ENCODE results near the gene PTS. TPM values are rescaled to one million over a fixed set of nuclear protein-coding genes. Genes with fewer than 3 reads are reported as not detected.

The PTS gene
- total RNA-seq, 2 experiments from 2014 or later = 82.9 to 86.2 TPM

GRCh38 chr11:112222303-112222702 is 3.9 kb upstream of the PTS start:
- H3K36me3 ChIP-seq (ENCODE audit: insufficient read depth, low read length) = no peaks in the 10 kb centered on the region
- peaks cover 13% of the 10 kb centered on the region for H3K36me3 Mint-ChIP-seq (ENCODE audit: low read depth)
- no peaks in the 10 kb centered on the region for H3K27me3 ChIP-seq (ENCODE audit: control insufficient read depth in 1 of 2, insufficient read depth in 2 of 2, low read length in 2 of 2)
- H3K9me3 ChIP-seq (ENCODE audit: control insufficient read depth in 1 of 2, insufficient read depth in 1 of 2, low read length in 2 of 2) = no peaks in the 10 kb centered on the region
- no peak overlapping the region for H3K4me3 Mint-ChIP-seq
- no peak for TF ChIP-seq CTCF (IDR thresholded peaks at IDR 0.05)
- intact Hi-C loops (cut with DNase I, micrococcal nuclease) = loop anchor here in 1 of 2 experiments (5.0 to 10.0 kb wide), 4 partner anchors 110 to 458 kb away; partner anchors contain the start of genes PPP2R1B, SDHD and TIMM8B
- H3K27ac ChIP-seq (ENCODE audit: low read depth in 1 of 2, low read length in 2 of 2) = no peak overlapping the region
- CTCF ChIA-PET = interaction anchor here (3.3 to 6.2 kb wide), 2 partner anchors 58 to 334 kb away, joined by 15 to 49 read pairs; no protein-coding TSS in a partner anchor
- no peaks in the 10 kb centered on the region for H3K9me3 Mint-ChIP-seq
- peaks cover 18% of the 10 kb centered on the region for H3K4me1 ChIP-seq (ENCODE audit: insufficient read depth, low read length)
- peaks cover 14% of the 10 kb centered on the region for H3K4me1 Mint-ChIP-seq (ENCODE audit: low read depth)
- ATAC-seq (ENCODE audit: poor library complexity) (no peak), DNase-seq (no peak)
- no peak overlapping the region for H3K27ac Mint-ChIP-seq
- no peaks in the 10 kb centered on the region for H3K27me3 Mint-ChIP-seq
- POLR2A ChIA-PET = interaction anchor here (0.5 kb wide), 1 partner anchor 19 kb away, joined by 3 read pairs; no protein-coding TSS in a partner anchor
- no peak overlapping the region for H3K4me3 ChIP-seq (ENCODE audit: low read length)

- ATAC-seq (ENCODE audit: poor library complexity) (no peak), DNase-seq (no peak)
- Mint-ChIP-seq H3K36me3 (ENCODE audit: low read depth) (peaks cover 19% of the 10 kb centered on the region), H3K9me3 (no peaks in the 10 kb centered on the region), H3K4me3 (no peak overlapping the region), H3K4me1 (ENCODE audit: low read depth) (peaks cover 22% of the 10 kb centered on the region), H3K27ac (no peak overlapping the region), H3K27me3 (no peaks in the 10 kb centered on the region)
- no peak for TF ChIP-seq CTCF (IDR thresholded peaks at IDR 0.05)
- Histone ChIP-seq H3K27ac (ENCODE audit: low read depth in 1 of 2, low read length in 2 of 2) (no peak overlapping the region), H3K36me3 (ENCODE audit: insufficient read depth, low read length) (no peaks in the 10 kb centered on the region), H3K4me3 (ENCODE audit: low read length) (no peak overlapping the region), H3K27me3 (ENCODE audit: control insufficient read depth in 1 of 2, insufficient read depth in 2 of 2, low read length in 2 of 2) (no peaks in the 10 kb centered on the region), H3K4me1 (ENCODE audit: insufficient read depth, low read length) (peaks cover 22% of the 10 kb centered on the region), H3K9me3 (ENCODE audit: control insufficient read depth in 1 of 2, insufficient read depth in 1 of 2, low read length in 2 of 2) (no peaks in the 10 kb centered on the region)
- ChIA-PET POLR2A (no interaction called here), CTCF (interaction anchor here (6.2 kb wide), 1 partner anchor 57 kb away, joined by 49 read pairs; no protein-coding TSS in a partner anchor)
- intact Hi-C loops (cut with DNase I, micrococcal nuclease) = loop anchor here in 1 of 2 experiments (5.0 to 10.0 kb wide), 4 partner anchors 111 to 458 kb away; partner anchors contain the start of genes PPP2R1B, SDHD and TIMM8B
These were observed 3.1 kb upstream of the PTS start for GRCh38 chr11:112223121-112223520.

GRCh38 chr11:112223754-112224532 is 2.3 kb upstream of the PTS start:
- DNase-seq (no peak), ATAC-seq (ENCODE audit: poor library complexity) (no peak)
- no peaks in the 10 kb centered on the region for H3K27me3 ChIP-seq (ENCODE audit: control insufficient read depth in 1 of 2, insufficient read depth in 2 of 2, low read length in 2 of 2)
- H3K9me3 ChIP-seq (ENCODE audit: control insufficient read depth in 1 of 2, insufficient read depth in 1 of 2, low read length in 2 of 2) = no peaks in the 10 kb centered on the region
- TF ChIP-seq CTCF (IDR thresholded peaks at IDR 0.05) = no peak
- H3K27me3 Mint-ChIP-seq = no peaks in the 10 kb centered on the region
- intact Hi-C loops (cut with DNase I, micrococcal nuclease) = loop anchor here in 1 of 2 experiments (5.0 to 10.0 kb wide), 4 partner anchors 112 to 459 kb away; partner anchors contain the start of genes PPP2R1B, SDHD and TIMM8B
- no peak overlapping the region for H3K4me3 ChIP-seq (ENCODE audit: low read length)
- ChIA-PET CTCF (interaction anchor here (6.2 kb wide), 1 partner anchor 56 kb away, joined by 49 read pairs; no protein-coding TSS in a partner anchor), POLR2A (no interaction called here)
- H3K4me3 Mint-ChIP-seq = peak overlapping the region; percentile 52
- no peaks in the 10 kb centered on the region for H3K9me3 Mint-ChIP-seq
- peaks cover 28% of the 10 kb centered on the region for H3K36me3 Mint-ChIP-seq (ENCODE audit: low read depth)
- H3K4me1 ChIP-seq (ENCODE audit: insufficient read depth, low read length) = peaks cover 22% of the 10 kb centered on the region
- H3K27ac Mint-ChIP-seq = peak overlapping the region; percentile 99
- no peak overlapping the region for H3K27ac ChIP-seq (ENCODE audit: low read depth in 1 of 2, low read length in 2 of 2)
- peaks cover 26% of the 10 kb centered on the region for H3K4me1 Mint-ChIP-seq (ENCODE audit: low read depth)
- H3K36me3 ChIP-seq (ENCODE audit: insufficient read depth, low read length) = peaks cover 3% of the 10 kb centered on the region

Measured in CD4-positive, alpha-beta T cell (primary cell).